ENCODE data around the gene PLEKHA8. TPM values are rescaled to one million over a fixed set of nuclear protein-coding genes. Genes with fewer than 3 reads are reported as not detected.

The PLEKHA8 gene
- total RNA-seq, 4 donors from 2014 or later: 4.6 to 11.8 (median 8.1) TPM

GRCh38 chr7:30146127-30146612 is 118.0 kb downstream of the PLEKHA8 start:
- no peak for TF ChIP-seq CTCF (IDR thresholded peaks at IDR 0.05)
- no peak for ATAC-seq (ENCODE audit: low FRiP score)
- DNase-seq (ENCODE audit: low spot score): no peak

GRCh38 chr7:30147223-30147622 is 119.0 kb downstream of the PLEKHA8 start:
- no peak for DNase-seq (ENCODE audit: low spot score)
- no peak for TF ChIP-seq CTCF (IDR thresholded peaks at IDR 0.05)
- ATAC-seq (ENCODE audit: low FRiP score): no peak

GRCh38 chr7:30147785-30148184 is 119.6 kb downstream of the PLEKHA8 start:
- TF ChIP-seq CTCF (IDR thresholded peaks at IDR 0.05): no peak

GRCh38 chr7:30148426-30148825 is 120.2 kb downstream of the PLEKHA8 start:
- no peak for DNase-seq (ENCODE audit: low spot score)
- TF ChIP-seq CTCF (IDR thresholded peaks at IDR 0.05): no peak
- no peak for ATAC-seq (ENCODE audit: low FRiP score)

More at GRCh38 chr7:30147785-30148184, 119.6 kb downstream of the PLEKHA8 start:
- no peak for DNase-seq (ENCODE audit: low spot score)
- ATAC-seq (ENCODE audit: low FRiP score): no peak

- DNase-seq (ENCODE audit: low spot score) (no peak), ATAC-seq (ENCODE audit: low FRiP score) (no peak)
Measured at GRCh38 chr7:30148951-30149459, 120.8 kb downstream of the PLEKHA8 start.

GRCh38 chr7:30149640-30150272 is 121.5 kb downstream of the PLEKHA8 start:
- no peak for TF ChIP-seq CTCF (IDR thresholded peaks at IDR 0.05)

More at GRCh38 chr7:30148951-30149459, 120.8 kb downstream of the PLEKHA8 start:
- no peak for TF ChIP-seq CTCF (IDR thresholded peaks at IDR 0.05)

GRCh38 chr7:30150711-30151110 is 122.5 kb downstream of the PLEKHA8 start:
- no peak for TF ChIP-seq CTCF (IDR thresholded peaks at IDR 0.05)
- no peak for ATAC-seq (ENCODE audit: low FRiP score)
- DNase-seq (ENCODE audit: low spot score): no peak

More at GRCh38 chr7:30149640-30150272, 121.5 kb downstream of the PLEKHA8 start:
- no peak for DNase-seq (ENCODE audit: low spot score)
- no peak for ATAC-seq (ENCODE audit: low FRiP score)
